HEK293 (cell line): ENCODE results near the gene M1AP.

Experiments
- ZNF23 ChIP-seq: fragments of 450-650 bp; formaldehyde crosslinking; IDR thresholded peaks from 2 replicates; pipeline ENCODE4 v1.5.1; 2016; ENCODE audit warnings: missing biosample characterization, missing genetic modification characterization, borderline replicate concordance
- ZNF416 ChIP-seq: fragments of 450-650 bp; formaldehyde crosslinking; IDR thresholded peaks from 2 replicates; pipeline ENCODE4 v1.5.1; 2016; ENCODE audit warnings: missing biosample characterization, missing genetic modification characterization

DNA sequence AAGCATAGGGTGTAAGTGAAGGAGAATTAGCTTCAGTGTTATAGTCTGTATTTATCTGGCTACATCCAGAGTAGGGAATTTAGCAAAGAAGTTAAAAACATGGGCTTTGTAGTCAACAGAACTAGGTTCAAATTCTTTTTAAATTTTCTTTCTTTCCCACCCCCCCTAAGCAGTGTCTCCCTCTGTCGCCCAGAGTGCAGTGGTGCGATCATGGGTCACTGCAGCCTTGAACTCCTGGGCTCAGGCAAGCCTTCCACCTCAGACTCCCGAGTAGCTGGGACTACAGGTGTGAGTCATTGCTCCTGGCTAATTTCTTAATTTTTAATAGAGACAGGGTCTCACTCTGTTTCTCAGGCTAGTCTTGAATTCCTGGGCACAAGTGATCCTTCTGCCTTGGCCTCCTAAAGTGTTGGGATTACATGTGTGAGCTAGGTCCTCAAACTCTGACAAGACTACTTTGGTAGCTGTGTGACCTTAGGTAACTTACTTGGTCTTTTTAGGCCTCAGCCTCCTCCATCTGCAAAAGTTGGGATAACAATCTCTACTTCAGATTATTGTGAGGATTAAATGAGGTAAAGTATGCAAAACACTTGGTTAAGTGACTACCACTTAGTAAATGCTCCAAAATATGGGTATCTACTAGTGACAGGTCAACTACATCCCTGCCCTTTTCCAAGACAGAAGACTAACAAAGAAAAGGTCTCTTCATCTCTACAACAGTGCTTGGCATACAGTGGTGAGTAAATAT lies 75.8 kb downstream of the M1AP start:
- TF ChIP-seq ZNF416 (no peak), ZNF23 (tag by site-specific recombination) (no peak)
